Measurements from ENCODE around the gene GJB6.

DNA sequence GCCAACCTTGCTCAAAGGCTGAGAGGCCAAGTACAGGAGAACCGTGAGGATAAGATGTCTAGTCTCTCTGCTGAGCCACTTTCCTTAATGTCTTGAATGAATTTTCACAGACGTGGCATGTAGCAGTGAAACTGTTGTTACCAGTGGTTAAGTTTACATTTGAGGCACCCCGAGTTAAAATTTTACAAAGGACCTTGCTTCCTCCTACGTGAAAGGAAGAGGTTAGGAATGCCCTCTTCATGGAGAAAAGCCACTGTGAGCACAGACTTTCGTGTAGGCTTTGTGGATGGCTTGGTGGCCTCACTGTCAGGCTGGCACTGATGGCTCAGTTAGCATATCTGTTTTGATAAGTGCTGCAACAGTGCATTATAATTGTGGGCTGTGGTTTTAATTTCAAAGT, 42.0 kb downstream of the GJB6 start:
- TF ChIP-seq MYNN (tag by site-specific recombination; IDR thresholded peaks at IDR 0.05; ENCODE audit: borderline replicate concordance), result no peak
- no peak for TF ChIP-seq CTCF (tag by site-specific recombination; IDR thresholded peaks at IDR 0.05)
- TF ChIP-seq ZNF792 (tag by site-specific recombination; IDR thresholded peaks at IDR 0.05), result no peak
- no peak for TF ChIP-seq ZBTB7A (tag by site-specific recombination; IDR thresholded peaks at IDR 0.05; ENCODE audit: low read depth)
- no peak for TF ChIP-seq ZFP37 (tag by site-specific recombination; IDR thresholded peaks at IDR 0.05)
- TF ChIP-seq YY1 (tag by site-specific recombination; IDR thresholded peaks at IDR 0.05), result no peak
- no peak for TF ChIP-seq ATF2 (tag by site-specific recombination; IDR thresholded peaks at IDR 0.05; ENCODE audit: low read depth)
- no peak for TF ChIP-seq ZNF114 (tag by site-specific recombination; IDR thresholded peaks at IDR 0.05)
- no peak for TF ChIP-seq ZBTB10 (tag by site-specific recombination; IDR thresholded peaks at IDR 0.05)
- no peak for TF ChIP-seq ZNF830 (tag by site-specific recombination; IDR thresholded peaks at IDR 0.05; ENCODE audit: low read depth)
- TF ChIP-seq, protein P1, sequence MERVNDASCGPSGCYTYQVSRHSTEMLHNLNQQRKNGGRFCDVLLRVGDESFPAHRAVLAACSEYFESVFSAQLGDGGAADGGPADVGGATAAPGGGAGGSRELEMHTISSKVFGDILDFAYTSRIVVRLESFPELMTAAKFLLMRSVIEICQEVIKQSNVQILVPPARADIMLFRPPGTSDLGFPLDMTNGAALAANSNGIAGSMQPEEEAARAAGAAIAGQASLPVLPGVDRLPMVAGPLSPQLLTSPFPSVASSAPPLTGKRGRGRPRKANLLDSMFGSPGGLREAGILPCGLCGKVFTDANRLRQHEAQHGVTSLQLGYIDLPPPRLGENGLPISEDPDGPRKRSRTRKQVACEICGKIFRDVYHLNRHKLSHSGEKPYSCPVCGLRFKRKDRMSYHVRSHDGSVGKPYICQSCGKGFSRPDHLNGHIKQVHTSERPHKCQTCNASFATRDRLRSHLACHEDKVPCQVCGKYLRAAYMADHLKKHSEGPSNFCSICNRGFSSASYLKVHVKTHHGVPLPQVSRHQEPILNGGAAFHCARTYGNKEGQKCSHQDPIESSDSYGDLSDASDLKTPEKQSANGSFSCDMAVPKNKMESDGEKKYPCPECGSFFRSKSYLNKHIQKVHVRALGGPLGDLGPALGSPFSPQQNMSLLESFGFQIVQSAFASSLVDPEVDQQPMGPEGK (tag by site-specific recombination; IDR thresholded peaks at IDR 0.05), result no peak
- no peak for TF ChIP-seq ELK4 (IDR thresholded peaks at IDR 0.05; ENCODE audit: borderline replicate concordance, low read depth, low read length)
